ENCODE results near the gene CUX1. TPM values are rescaled to one million over a fixed set of nuclear protein-coding genes. Genes with fewer than 3 reads are reported as not detected.

Gene CUX1
- total and polyA plus RNA-seq, 10 of the 15 experiments (the other 5 are each of a cell fraction or from before 2014, with no cell fraction given), result 6.1 to 48.6 (median 25.9) TPM

- TF ChIP-seq GABPA (IDR thresholded peaks at IDR 0.05; ENCODE audit: low read depth), result no peak
- no peak; the same call in none of the 2 replicates for TF ChIP-seq LARP7 (IDR thresholded peaks at IDR 0.05)
- no peak for TF ChIP-seq REST (IDR thresholded peaks at IDR 0.05; ENCODE audit: low read depth, low read length)
- no peak for TF ChIP-seq POLR2AphosphoS2 (IDR thresholded peaks at IDR 0.05; ENCODE audit: low read depth, low read length)
- no peak for TF ChIP-seq SREBF1 (IDR thresholded peaks at IDR 0.05; ENCODE audit: low read length)
- TF ChIP-seq ZNF24 (IDR thresholded peaks at IDR 0.05), result no peak
- TF ChIP-seq NFXL1 (IDR thresholded peaks at IDR 0.05; ENCODE audit: borderline replicate concordance), result 0 out of 2 replicates have a peak, but pooled peaks have one; percentile 27
- no peak for TF ChIP-seq USF1 (IDR thresholded peaks at IDR 0.05; ENCODE audit: borderline replicate concordance, extremely low read length, insufficient read depth, low read depth, low read length)
- peak; percentile 22; the same call in 1 of the 2 replicates for TF ChIP-seq EED (IDR thresholded peaks at IDR 0.05; ENCODE audit: low read depth)
- no peak for TF ChIP-seq ZBTB40 (IDR thresholded peaks at IDR 0.05; ENCODE audit: borderline replicate concordance)
- TF ChIP-seq RAD51 (IDR thresholded peaks at IDR 0.05), result no peak
- peak; percentile 16; the same call in 1 of the 2 replicates for TF ChIP-seq GATAD2B (conservative IDR thresholded peaks at IDR 0.05; ENCODE audit: low read depth)
- TF ChIP-seq HDAC2 (IDR thresholded peaks at IDR 0.05), result no peak
- TF ChIP-seq IRF3 (IDR thresholded peaks at IDR 0.05), result no peak
- no peak for TF ChIP-seq SMAD1 (IDR thresholded peaks at IDR 0.05; ENCODE audit: low read depth, partially characterized antibody)
- peak; percentile 87 for TF ChIP-seq YY1 (IDR thresholded peaks at IDR 0.05; ENCODE audit: low read depth, low read length)
- TF ChIP-seq TBL1XR1 (IDR thresholded peaks at IDR 0.05; ENCODE audit: low read depth, low read length), result no peak
- peak; percentile 8; the same call in 1 of the 2 replicates for TF ChIP-seq NR2F1 (conservative IDR thresholded peaks at IDR 0.05)
- TF ChIP-seq ZNF384 (IDR thresholded peaks at IDR 0.05; ENCODE audit: borderline replicate concordance, low read depth, low read length), result no peak
- no peak for TF ChIP-seq BCL11A (IDR thresholded peaks at IDR 0.05; ENCODE audit: low read depth, low read length)
Observed at GRCh38 chr7:102287111-102287980, 469.9 kb downstream of the CUX1 start (continued).
